ENCODE measurements around the gene INPP5D.

GRCh38 chr2:233039212-233039845, 20.8 kb upstream of the INPP5D start:
- TF ChIP-seq PRPF4 (IDR thresholded peaks at IDR 0.05; ENCODE audit: low read depth, low read length, poor library complexity, severe bottlenecking) (no peak), ZFP62 (CRISPR knock-in tag; IDR thresholded peaks at IDR 0.05) (no peak), ZNF318 (CRISPR knock-in tag; IDR thresholded peaks at IDR 0.05) (no peak), KLF9 (CRISPR knock-in tag; IDR thresholded peaks at IDR 0.05; ENCODE audit: low read depth) (no peak), ZNF513 (CRISPR knock-in tag; conservative IDR thresholded peaks at IDR 0.05) (no peak), ZNF331 (CRISPR knock-in tag; IDR thresholded peaks at IDR 0.05) (no peak), EEA1 (CRISPR knock-in tag; IDR thresholded peaks at IDR 0.05; ENCODE audit: borderline replicate concordance) (no peak), JUN (CRISPR knock-in tag; IDR thresholded peaks at IDR 0.05) (no peak), ZNF569 (CRISPR knock-in tag; IDR thresholded peaks at IDR 0.05; ENCODE audit: borderline replicate concordance) (no peak), ZNF512B (CRISPR knock-in tag; IDR thresholded peaks at IDR 0.05; ENCODE audit: borderline replicate concordance) (no peak), MTA3 (CRISPR knock-in tag; IDR thresholded peaks at IDR 0.05) (no peak), EZH2 (conservative IDR thresholded peaks at IDR 0.05; ENCODE audit: low read depth, low read length) (no peak), SNRNP70 (IDR thresholded peaks at IDR 0.05; ENCODE audit: low read depth, low read length) (no peak)
